Testis (tissue), 2 donors: ENCODE measurements around the gene EPB41.
A peak's percentile ranks its signal among the peaks of the same experiment; 100 is the strongest.

ENCODE experiments used
- CTCF ChIP-seq, 3 experiments: fragments of 450-650 bp in 2 of 3; fragments of 200-600 bp in 1 of 3; sonication (generic) in 1 of 3; IDR thresholded peaks; one replicate each; pipeline ENCODE4 v1.5.1; 2016 to 2019; ENCODE audit warnings: antibody characterized with exemption in 3 of 3, mild to moderate bottlenecking in 2 of 3, moderate library complexity in 1 of 3
- POLR2A ChIP-seq: fragments of 450-650 bp; IDR thresholded peaks from one replicate; pipeline ENCODE4 v1.6.1; 2017; ENCODE audit warnings: antibody characterized with exemption, mild to moderate bottlenecking, moderate library complexity

DNA sequence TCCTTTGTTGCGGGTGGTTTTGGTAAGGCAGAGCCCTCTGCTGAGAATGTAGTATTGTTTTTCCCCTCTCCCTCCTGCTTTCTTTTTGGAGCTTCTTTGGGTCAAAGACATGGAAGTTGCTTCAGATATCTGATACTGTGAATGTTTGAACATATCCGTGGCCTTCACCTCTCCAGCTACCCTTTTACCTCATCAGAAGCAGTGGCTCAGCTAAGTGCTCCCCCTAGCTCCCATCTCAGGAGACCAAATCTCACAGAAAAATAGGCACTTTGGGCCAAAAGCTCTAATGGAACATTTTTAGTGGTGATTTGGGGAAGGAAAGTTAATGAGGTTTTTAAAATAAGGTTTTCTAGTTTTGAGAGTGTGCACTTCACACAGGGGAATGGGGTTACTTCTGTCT, 203.0 kb downstream of the EPB41 start:
- TF ChIP-seq CTCF (IDR thresholded peaks at IDR 0.05) (peak; percentile 15 to 28 (median 16)), POLR2A (no peak)
